Measurements from ENCODE around the gene TNFAIP8L3.

Gene TNFAIP8L3

GRCh38 chr15:51079226-51079625, 15.5 kb downstream of the TNFAIP8L3 start:
- Histone ChIP-seq H3K27me3 (ENCODE audit: low read length) (no peaks in the 10 kb centered on the region), H3K79me2 (ENCODE audit: insufficient read depth, low read length) (no peaks in the 10 kb centered on the region), H3K9ac (ENCODE audit: low read length) (no peak overlapping the region), H3F3A (ENCODE audit: insufficient read depth) (no peaks in the 10 kb centered on the region), H3K27ac (ENCODE audit: low read depth, low read length) (no peak overlapping the region), H2AFZ (ENCODE audit: low read depth, low read length, severe bottlenecking) (no peak overlapping the region), H3K4me3 (ENCODE audit: insufficient read depth, low read length, poor library complexity, severe bottlenecking) (no peak overlapping the region), H3K4me2 (ENCODE audit: low read depth, low read length, poor library complexity, severe bottlenecking) (no peak overlapping the region), H3K36me3 (ENCODE audit: low read length) (no peaks in the 10 kb centered on the region), H3K9me3 (ENCODE audit: insufficient read depth, low read length) (no peaks in the 10 kb centered on the region), H3K9me2 (replicated peaks; ENCODE audit: insufficient read depth, low read length) (no peaks in the 10 kb centered on the region), H4K20me1 (ENCODE audit: low read depth, low read length) (no peaks in the 10 kb centered on the region)
- TF ChIP-seq EZH2phosphoT487 (conservative IDR thresholded peaks at IDR 0.05; ENCODE audit: low read length) (no peak), CTCF (IDR thresholded peaks at IDR 0.05; ENCODE audit: insufficient read depth, low read length, poor library complexity, severe bottlenecking) (no peak)

- H2AFZ ChIP-seq (ENCODE audit: low read depth, low read length, severe bottlenecking) = peak overlapping the region; percentile 25
- no peaks in the 10 kb centered on the region for H3K9me2 ChIP-seq (replicated peaks; ENCODE audit: insufficient read depth, low read length)
- H3K27ac ChIP-seq (ENCODE audit: low read depth, low read length) = no peak overlapping the region
Observed at GRCh38 chr15:51077221-51078153, 17.2 kb downstream of the TNFAIP8L3 start.

GRCh38 chr15:51076524-51077220, 18.0 kb downstream of the TNFAIP8L3 start:
- H3K27me3 ChIP-seq (ENCODE audit: low read length) = no peaks in the 10 kb centered on the region
- H4K20me1 ChIP-seq (ENCODE audit: low read depth, low read length) = no peaks in the 10 kb centered on the region
- no peaks in the 10 kb centered on the region for H3K79me2 ChIP-seq (ENCODE audit: insufficient read depth, low read length)
- no peaks in the 10 kb centered on the region for H3K9me3 ChIP-seq (ENCODE audit: insufficient read depth, low read length)
- no peak overlapping the region for H2AFZ ChIP-seq (ENCODE audit: low read depth, low read length, severe bottlenecking)
- no peaks in the 10 kb centered on the region for H3K9me2 ChIP-seq (replicated peaks; ENCODE audit: insufficient read depth, low read length)
- H3K9ac ChIP-seq (ENCODE audit: low read length) = no peak overlapping the region
- no peaks in the 10 kb centered on the region for H3F3A ChIP-seq (ENCODE audit: insufficient read depth)
- H3K36me3 ChIP-seq (ENCODE audit: low read length) = no peaks in the 10 kb centered on the region
- H3K4me3 ChIP-seq (ENCODE audit: insufficient read depth, low read length, poor library complexity, severe bottlenecking) = no peak overlapping the region
- H3K4me2 ChIP-seq (ENCODE audit: low read depth, low read length, poor library complexity, severe bottlenecking) = no peak overlapping the region
- no peak overlapping the region for H3K27ac ChIP-seq (ENCODE audit: low read depth, low read length)
- TF ChIP-seq EZH2phosphoT487 (conservative IDR thresholded peaks at IDR 0.05; ENCODE audit: low read length) = no peak
- TF ChIP-seq CTCF (IDR thresholded peaks at IDR 0.05; ENCODE audit: insufficient read depth, low read length, poor library complexity, severe bottlenecking) = no peak

More at GRCh38 chr15:51077221-51078153, 17.2 kb downstream of the TNFAIP8L3 start:
- Histone ChIP-seq H3K79me2 (ENCODE audit: insufficient read depth, low read length) (no peaks in the 10 kb centered on the region), H3K27me3 (ENCODE audit: low read length) (no peaks in the 10 kb centered on the region), H3K9ac (ENCODE audit: low read length) (peak overlapping the region; percentile 27), H3K36me3 (ENCODE audit: low read length) (no peaks in the 10 kb centered on the region), H4K20me1 (ENCODE audit: low read depth, low read length) (no peaks in the 10 kb centered on the region), H3F3A (ENCODE audit: insufficient read depth) (no peaks in the 10 kb centered on the region), H3K9me3 (ENCODE audit: insufficient read depth, low read length) (no peaks in the 10 kb centered on the region), H3K4me2 (ENCODE audit: low read depth, low read length, poor library complexity, severe bottlenecking) (peak overlapping the region; percentile 38), H3K4me3 (ENCODE audit: insufficient read depth, low read length, poor library complexity, severe bottlenecking) (no peak overlapping the region)
- TF ChIP-seq EZH2phosphoT487 (conservative IDR thresholded peaks at IDR 0.05; ENCODE audit: low read length) = no peak
- no peak for TF ChIP-seq CTCF (IDR thresholded peaks at IDR 0.05; ENCODE audit: insufficient read depth, low read length, poor library complexity, severe bottlenecking)

All from SU-DHL-6 (cell line).